ENCODE results near the gene FAM241B. TPM values are rescaled to one million over a fixed set of nuclear protein-coding genes. Genes with fewer than 3 reads are reported as not detected.

Gene FAM241B
- total and polyA plus RNA-seq, 2 of the 4 experiments (the other 2 are of a cell fraction) = 0.18 to 1.4 TPM

- TF ChIP-seq MAZ (IDR thresholded peaks at IDR 0.05; ENCODE audit: borderline replicate concordance, low read depth, low read length) = no peak
- TF ChIP-seq MAFK (IDR thresholded peaks at IDR 0.05; ENCODE audit: low read depth, low read length) = no peak
- TF ChIP-seq CHD1 (IDR thresholded peaks at IDR 0.05; ENCODE audit: low read depth, low read length) = no peak
- TF ChIP-seq RFX5 (IDR thresholded peaks at IDR 0.05; ENCODE audit: low read depth, low read length) = no peak
- no peak for TF ChIP-seq RAD21 (IDR thresholded peaks at IDR 0.05; ENCODE audit: low read length)
- no peak for TF ChIP-seq POLR2A (IDR thresholded peaks at IDR 0.05; ENCODE audit: low read depth, low read length)
- TF ChIP-seq FOS (IDR thresholded peaks at IDR 0.05; ENCODE audit: low read depth, low read length) = no peak
- no peak for TF ChIP-seq BHLHE40 (IDR thresholded peaks at IDR 0.05; ENCODE audit: low read depth, low read length)
- TF ChIP-seq SMC3 (IDR thresholded peaks at IDR 0.05; ENCODE audit: low read depth, low read length) = no peak
- TF ChIP-seq USF2 (IDR thresholded peaks at IDR 0.05; ENCODE audit: low read depth, low read length) = no peak
- TF ChIP-seq RCOR1 (IDR thresholded peaks at IDR 0.05; ENCODE audit: insufficient replicate concordance, low read length) = no peak
- no peak for TF ChIP-seq MXI1 (IDR thresholded peaks at IDR 0.05; ENCODE audit: borderline replicate concordance, low read depth, low read length)
- no peak for TF ChIP-seq ELK1 (IDR thresholded peaks at IDR 0.05; ENCODE audit: borderline replicate concordance, low read depth, low read length)
- Histone ChIP-seq H2BK5ac (ENCODE audit: low read depth, low read length, poor library complexity, severe bottlenecking) (no peak overlapping the region), H3K27ac (ENCODE audit: insufficient read depth, low read length) (no peak overlapping the region), H4K8ac (ENCODE audit: low read depth in 2 of 2, low read length in 2 of 2) (no peak overlapping the region), H3K4me2 (ENCODE audit: low read depth, low read length) (no peak overlapping the region), H4K91ac (ENCODE audit: insufficient read depth, low read depth, low read length) (no peak overlapping the region), H3K9ac (ENCODE audit: low read depth, low read length) (no peak overlapping the region), H2BK120ac (ENCODE audit: low read depth, low read length) (no peak overlapping the region), H2AK9ac (replicated peaks; ENCODE audit: low read depth, low read length, poor library complexity) (no peak overlapping the region), H4K5ac (ENCODE audit: low read depth, low read length) (no peak overlapping the region), H2BK15ac (ENCODE audit: low read depth, low read length) (no peak overlapping the region), H2AFZ (replicated peaks; ENCODE audit: low read length, poor library complexity) (no peak overlapping the region), H3K23ac (ENCODE audit: low read depth, low read length) (no peak overlapping the region), H3K79me1 (ENCODE audit: low read depth in 1 of 2, low read length in 2 of 2) (no peaks in the 10 kb centered on the region), H3K27me3 (ENCODE audit: control insufficient read depth, insufficient read depth, low read length) (peaks cover 87% of the 10 kb centered on the region), H3K4ac (ENCODE audit: low read depth, low read length) (no peak overlapping the region), H3K9me3 (ENCODE audit: control insufficient read depth, insufficient read depth, low read length) (peaks cover 2% of the 10 kb centered on the region; the same call in 1 of the 2 replicates), H3K14ac (replicated peaks; ENCODE audit: low read depth, low read length) (no peak overlapping the region), H3K18ac (ENCODE audit: low read depth, low read length) (no peak overlapping the region), H3K4me1 (ENCODE audit: control insufficient read depth, insufficient read depth, low read length) (no peaks in the 10 kb centered on the region), H2BK20ac (ENCODE audit: low read depth, low read length) (no peak overlapping the region), H4K20me1 (ENCODE audit: insufficient read depth, low read length) (no peaks in the 10 kb centered on the region), H2AK5ac (ENCODE audit: low read depth, low read length) (no peak overlapping the region), H3K56ac (ENCODE audit: extremely low read depth, insufficient read depth, low read length) (no peak overlapping the region), H3K4me3 (ENCODE audit: insufficient read depth, low read depth, low read length) (no peak overlapping the region), H3K9me1 (ENCODE audit: insufficient read depth, low read length) (no peaks in the 10 kb centered on the region), H3K36me3 (ENCODE audit: control insufficient read depth, insufficient read depth, low read length) (no peaks in the 10 kb centered on the region)
- dilution Hi-C loops (cut with HindIII; ENCODE audit: low sequenced_read_pairs, unreplicated experiment) = no loop called here
- ATAC-seq (ENCODE audit: low read depth) = no peak
- intact Hi-C loops (cut with micrococcal nuclease) = no loop called here
- DNase-seq = no peak
- 49% methylated on average over 12 of the region's 17 CpGs; no CpG with 5 or more reads in 1 of the 2 experiments for WGBS, 2 experiments (ENCODE audit: extremely low coverage in 2 of 2, insufficient read length in 1 of 2)
- POLR2A ChIA-PET (ENCODE audit: unreplicated experiment) = no interaction called here
- CTCF ChIA-PET = no interaction called here
- no TSS peak for BruUV-seq (replicated peaks)
- in situ Hi-C loops (cut with MboI; ENCODE audit: low sequenced_read_pairs) = no loop called here
Observed at GRCh38 chr10:69665474-69666320, 35.6 kb downstream of the FAM241B start.

Data from IMR-90 (cell line).